Ectodermal cell (in vitro differentiated cells): ENCODE data around the gene WBP4.
"Not testable (repeated sequence)": the region's sequence is repeated elsewhere in the genome, so short reads cannot be mapped to it uniquely, and the experiment has no call there.

ENCODE experiments used
- H3K27ac ChIP-seq: 2 replicates; pipeline ENCODE4 v1.7.0; 2013; ENCODE audit warnings: mild to moderate bottlenecking, low read depth, low read length; ENCODE audit not compliant: insufficient read depth, poor library complexity, severe bottlenecking
- H3K27me3 ChIP-seq: 2 replicates; pipeline ENCODE4 v1.7.0; 2013; ENCODE audit warnings: mild to moderate bottlenecking, low read length; ENCODE audit not compliant: insufficient read depth, control insufficient read depth, poor library complexity, severe bottlenecking
- H3K36me3 ChIP-seq: one replicate; pipeline ENCODE4 v1.7.0; 2013; ENCODE audit warnings: low read length; ENCODE audit not compliant: control insufficient read depth, insufficient read depth
- H3K4me1 ChIP-seq: one replicate; pipeline ENCODE4 v1.7.0; 2013; ENCODE audit warnings: low read length; ENCODE audit not compliant: control insufficient read depth, insufficient read depth
- H3K4me3 ChIP-seq: 2 replicates; pipeline ENCODE4 v1.7.0; 2013; ENCODE audit warnings: low read depth, low read length, control low read depth; ENCODE audit not compliant: insufficient read depth
- H3K9me3 ChIP-seq: 2 replicates; pipeline ENCODE4 v1.7.0; 2013; ENCODE audit warnings: mild to moderate bottlenecking, low read length, moderate library complexity; ENCODE audit not compliant: control insufficient read depth
- WGBS, 2 experiments: methylation state at CpG; one replicate each; pipeline ENCODE4 v1.1.7; 2013; ENCODE audit warnings: missing lambda C conversion rate in 2 of 2; 5-methylcytosine and 5-hydroxymethylcytosine counted together

Gene WBP4

GRCh38 chr13:41075485-41075884, 14.2 kb downstream of the WBP4 start:
- no peak overlapping the region for H3K4me3 ChIP-seq
- WGBS, 2 experiments, result 98 to 99% methylated on average over 7 of the region's 7 CpGs
- H3K27me3 ChIP-seq, result no peaks in the 10 kb centered on the region
- H3K27ac ChIP-seq, result no peak overlapping the region
- H3K4me1 ChIP-seq, result no peaks in the 10 kb centered on the region
- peaks cover 31% of the 10 kb centered on the region for H3K36me3 ChIP-seq
- no peaks in the 10 kb centered on the region for H3K9me3 ChIP-seq

GRCh38 chr13:41077475-41077874, 16.2 kb downstream of the WBP4 start:
- no peaks in the 10 kb centered on the region for H3K4me1 ChIP-seq
- no peak overlapping the region for H3K4me3 ChIP-seq
- no peaks in the 10 kb centered on the region for H3K27me3 ChIP-seq
- WGBS, 2 experiments, result 92 to 93% methylated on average over 1 to 3 of the region's 3 CpGs
- no peaks in the 10 kb centered on the region for H3K9me3 ChIP-seq
- H3K36me3 ChIP-seq, result peaks cover 25% of the 10 kb centered on the region
- no peak overlapping the region for H3K27ac ChIP-seq

- peaks cover 25% of the 10 kb centered on the region for H3K36me3 ChIP-seq
- H3K27ac ChIP-seq, result no peak overlapping the region
- no peaks in the 10 kb centered on the region for H3K9me3 ChIP-seq
- no peaks in the 10 kb centered on the region for H3K4me1 ChIP-seq
- 92 to 100% methylated on average over 4 of the region's 4 CpGs for WGBS, 2 experiments
- no peak overlapping the region for H3K4me3 ChIP-seq
- H3K27me3 ChIP-seq, result no peaks in the 10 kb centered on the region
Observed at GRCh38 chr13:41079725-41080124, 18.4 kb downstream of the WBP4 start.

GRCh38 chr13:41085961-41086585, 24.8 kb downstream of the WBP4 start:
- WGBS, 2 experiments, result 53 to 54% methylated on average over 2 of the region's 2 CpGs
- Histone ChIP-seq H3K36me3 (peaks cover 5% of the 10 kb centered on the region), H3K4me1 (no peaks in the 10 kb centered on the region)

GRCh38 chr13:41095681-41096080, 34.4 kb downstream of the WBP4 start:
- not testable (repeated sequence) for H3K27me3 ChIP-seq, H3K9me3 ChIP-seq, H3K4me3 ChIP-seq, H3K27ac ChIP-seq, H3K36me3 ChIP-seq, H3K4me1 ChIP-seq
- 91 to 100% methylated on average over 1 to 2 of the region's 2 CpGs for WGBS, 2 experiments

More at GRCh38 chr13:41085961-41086585, 24.8 kb downstream of the WBP4 start:
- Histone ChIP-seq H3K4me3 (no peak overlapping the region), H3K9me3 (no peaks in the 10 kb centered on the region), H3K27ac (peak overlapping the region; percentile 36), H3K27me3 (no peaks in the 10 kb centered on the region)

- no peaks in the 10 kb centered on the region for H3K9me3 ChIP-seq
- no peak overlapping the region for H3K27ac ChIP-seq
- H3K36me3 ChIP-seq, result no peaks in the 10 kb centered on the region
- H3K4me1 ChIP-seq, result no peaks in the 10 kb centered on the region
- no peak overlapping the region for H3K4me3 ChIP-seq
- no peaks in the 10 kb centered on the region for H3K27me3 ChIP-seq
- WGBS, 2 experiments, result 100% methylated on average over 1 of the region's 1 CpG
Observed at GRCh38 chr13:41098761-41099160, 37.5 kb downstream of the WBP4 start.

- Histone ChIP-seq H3K27me3 (no peaks in the 10 kb centered on the region), H3K27ac (no peak overlapping the region), H3K9me3 (no peaks in the 10 kb centered on the region), H3K4me1 (no peaks in the 10 kb centered on the region), H3K36me3 (no peaks in the 10 kb centered on the region), H3K4me3 (no peak overlapping the region)
Observed at GRCh38 chr13:41099986-41100385, 38.7 kb downstream of the WBP4 start.

- WGBS, 2 experiments, result 91 to 93% methylated on average over 15 of the region's 15 CpGs
- no peaks in the 10 kb centered on the region for H3K4me1 ChIP-seq
Observed at GRCh38 chr13:41107104-41107571, 45.8 kb downstream of the WBP4 start.

GRCh38 chr13:41107584-41108014, 46.3 kb downstream of the WBP4 start:
- Histone ChIP-seq H3K36me3 (no peaks in the 10 kb centered on the region), H3K9me3 (no peaks in the 10 kb centered on the region), H3K27ac (no peak overlapping the region), H3K4me3 (no peak overlapping the region), H3K4me1 (no peaks in the 10 kb centered on the region), H3K27me3 (no peaks in the 10 kb centered on the region)
- WGBS, 2 experiments, result 89% methylated on average over 7 of the region's 7 CpGs

More at GRCh38 chr13:41107104-41107571, 45.8 kb downstream of the WBP4 start:
- Histone ChIP-seq H3K27ac (no peak overlapping the region), H3K9me3 (no peaks in the 10 kb centered on the region), H3K27me3 (no peaks in the 10 kb centered on the region), H3K36me3 (no peaks in the 10 kb centered on the region), H3K4me3 (no peak overlapping the region)

- no peaks in the 10 kb centered on the region for H3K4me1 ChIP-seq
- no peak overlapping the region for H3K27ac ChIP-seq
- 90 to 95% methylated on average over 7 of the region's 7 CpGs for WGBS, 2 experiments
- H3K36me3 ChIP-seq, result no peaks in the 10 kb centered on the region
- no peaks in the 10 kb centered on the region for H3K27me3 ChIP-seq
- no peaks in the 10 kb centered on the region for H3K9me3 ChIP-seq
- no peak overlapping the region for H3K4me3 ChIP-seq
Observed at GRCh38 chr13:41111454-41111853, 50.1 kb downstream of the WBP4 start.
